Measurements from ENCODE around the gene STAC2. TPM values are rescaled to one million over a fixed set of nuclear protein-coding genes. Genes with fewer than 3 reads are reported as not detected.
"Not testable (repeated sequence)": the region's sequence is repeated elsewhere in the genome, so short reads cannot be mapped to it uniquely, and the experiment has no call there.

STAC2 gene
- total and polyA plus RNA-seq, 2 experiments from 2014 or later: not detected

DNA sequence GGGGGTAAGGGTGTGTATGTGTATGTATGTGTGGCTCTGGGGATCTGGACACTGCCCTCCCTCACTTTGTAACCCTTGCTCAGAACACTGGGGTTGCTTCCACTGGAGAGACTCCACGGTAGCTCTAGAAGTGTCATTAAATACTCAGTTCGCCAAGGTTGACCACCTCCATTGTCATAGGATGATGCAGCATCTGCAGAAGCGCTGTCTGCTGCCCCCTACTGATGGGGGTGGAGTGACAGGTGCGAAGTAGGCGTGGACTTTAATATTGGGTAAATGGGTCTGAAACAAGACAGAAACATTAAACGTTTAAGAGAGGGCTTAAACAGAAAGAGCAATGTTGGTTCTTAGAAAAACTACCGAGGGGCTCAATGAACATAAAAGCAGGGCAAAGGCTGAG, 35.5 kb upstream of the STAC2 start:
- Histone ChIP-seq H3K4me3 (no peak overlapping the region), H3K79me2 (ENCODE audit: insufficient read depth) (no peaks in the 10 kb centered on the region), H3K27me3 (replicated peaks; ENCODE audit: insufficient read depth) (no peaks in the 10 kb centered on the region), H3K9me3 (ENCODE audit: low read depth) (no peaks in the 10 kb centered on the region), H3K27ac (no peak overlapping the region), H4K20me1 (ENCODE audit: insufficient read depth) (no peaks in the 10 kb centered on the region), H3K36me3 (ENCODE audit: low read depth) (peaks cover 41% of the 10 kb centered on the region), H3K4me2 (ENCODE audit: unreplicated experiment) (no peak overlapping the region), H3K4me1 (ENCODE audit: insufficient read depth) (no peaks in the 10 kb centered on the region), H2AFZ (no peak overlapping the region), H3K9me2 (ENCODE audit: insufficient read depth) (no peaks in the 10 kb centered on the region), H3K9ac (no peak overlapping the region), H3F3A (ENCODE audit: insufficient read depth) (no peaks in the 10 kb centered on the region)
- 83 to 91% methylated on average over 7 of the region's 7 CpGs for WGBS, 2 experiments (ENCODE audit: low coverage in 1 of 2, low lambda C conversion rate in 2 of 2, missing lambda C conversion rate in 2 of 2)
- DNase-seq: no peak
- TF ChIP-seq EZH2 (IDR thresholded peaks at IDR 0.05; ENCODE audit: insufficient read depth, poor library complexity, severe bottlenecking) (no peak), EZH2phosphoT487 (IDR thresholded peaks at IDR 0.05; ENCODE audit: insufficient read depth, low read depth) (no peak)
- in situ Hi-C loops (cut with MboI): no loop called here

DNA sequence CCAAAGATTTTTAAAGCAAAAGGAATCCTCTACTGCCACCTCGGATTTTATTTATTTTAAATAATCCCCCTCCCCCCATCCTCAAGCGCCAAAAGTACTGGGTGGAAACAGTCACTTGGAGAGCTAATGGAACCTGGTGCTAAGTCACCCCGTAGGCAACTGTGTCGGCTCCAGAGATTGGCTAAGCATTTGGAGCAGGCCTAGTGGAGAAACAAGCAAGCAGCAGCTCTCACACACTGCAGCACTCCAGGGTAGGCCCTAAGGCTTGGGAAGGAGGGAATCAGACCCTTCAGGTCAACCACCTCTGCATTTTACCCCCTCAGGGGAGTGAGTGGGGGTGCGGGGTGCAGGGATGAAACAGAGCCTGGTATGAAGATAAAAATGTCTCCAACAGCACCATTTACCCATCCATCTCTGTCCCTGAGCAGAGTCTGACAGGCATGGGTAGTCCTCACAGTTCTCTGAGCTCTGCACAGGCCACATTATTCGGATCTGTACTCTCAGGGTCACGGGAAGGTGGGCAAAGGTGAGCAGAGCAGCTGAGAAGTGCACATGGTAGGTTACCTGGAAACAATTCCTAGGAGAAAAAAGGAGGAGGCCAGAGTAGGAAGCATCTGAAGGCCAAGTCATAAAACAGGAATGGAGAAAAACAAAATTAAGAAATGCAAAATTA, 27.2 kb upstream of the STAC2 start:
- H3K79me2 ChIP-seq (ENCODE audit: insufficient read depth): no peaks in the 10 kb centered on the region
- H3K4me2 ChIP-seq (ENCODE audit: unreplicated experiment): no peak overlapping the region
- no peak overlapping the region for H3K27ac ChIP-seq
- no peak overlapping the region for H2AFZ ChIP-seq
- H3K4me3 ChIP-seq: no peak overlapping the region
- no peaks in the 10 kb centered on the region for H4K20me1 ChIP-seq (ENCODE audit: insufficient read depth)
- in situ Hi-C loops (cut with MboI): no loop called here
- H3K9me2 ChIP-seq (ENCODE audit: insufficient read depth): no peaks in the 10 kb centered on the region
- DNase-seq: no peak
- H3F3A ChIP-seq (ENCODE audit: insufficient read depth): no peaks in the 10 kb centered on the region
- no peaks in the 10 kb centered on the region for H3K9me3 ChIP-seq (ENCODE audit: low read depth)
- no peaks in the 10 kb centered on the region for H3K27me3 ChIP-seq (replicated peaks; ENCODE audit: insufficient read depth)
- H3K36me3 ChIP-seq (ENCODE audit: low read depth): peaks cover 8% of the 10 kb centered on the region; the same call in 1 of the 2 replicates
- TF ChIP-seq EZH2phosphoT487 (IDR thresholded peaks at IDR 0.05; ENCODE audit: insufficient read depth, low read depth) (no peak), EZH2 (IDR thresholded peaks at IDR 0.05; ENCODE audit: insufficient read depth, poor library complexity, severe bottlenecking) (no peak)
- no peak overlapping the region for H3K9ac ChIP-seq
- WGBS, 2 experiments (ENCODE audit: low coverage in 1 of 2, low lambda C conversion rate in 2 of 2, missing lambda C conversion rate in 2 of 2): 74% methylated on average over 7 of the region's 7 CpGs
- no peaks in the 10 kb centered on the region for H3K4me1 ChIP-seq (ENCODE audit: insufficient read depth)

GRCh38 chr17:39251997-39252396, 26.3 kb upstream of the STAC2 start:
- Histone ChIP-seq H3K9me3 (ENCODE audit: low read depth) (no peaks in the 10 kb centered on the region), H3K27ac (no peak overlapping the region), H3K4me1 (ENCODE audit: insufficient read depth) (no peaks in the 10 kb centered on the region)

DNA sequence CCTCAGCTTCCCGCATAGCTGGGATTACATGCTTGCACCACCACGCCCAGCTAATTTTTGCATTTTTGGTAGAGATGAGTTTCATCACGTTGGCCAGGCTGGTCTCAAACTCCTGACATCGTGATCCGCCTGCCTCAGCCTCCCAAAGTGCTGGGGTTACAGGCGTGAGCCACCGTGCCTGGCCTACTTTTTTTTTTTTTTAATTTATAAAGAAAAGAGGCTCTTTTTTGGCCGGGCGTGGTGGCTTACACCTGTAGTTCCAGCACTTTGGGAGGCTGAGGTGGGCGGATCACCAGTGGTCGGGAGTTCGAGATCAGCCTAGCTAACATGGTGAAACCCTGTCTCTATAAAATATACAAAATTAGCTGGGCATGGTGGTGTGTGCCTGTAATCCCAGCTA, 24.3 kb upstream of the STAC2 start:
- H3K79me2 ChIP-seq (ENCODE audit: insufficient read depth); H3K27me3 ChIP-seq (replicated peaks; ENCODE audit: insufficient read depth): not testable (repeated sequence)

More at GRCh38 chr17:39251997-39252396, 26.3 kb upstream of the STAC2 start:
- H3K4me2 ChIP-seq (ENCODE audit: unreplicated experiment): no peak overlapping the region
- no peaks in the 10 kb centered on the region for H3K79me2 ChIP-seq (ENCODE audit: insufficient read depth)
- no peak for DNase-seq
- H3K36me3 ChIP-seq (ENCODE audit: low read depth): 0 out of 2 replicates have a peak, but pooled peaks cover 1% of the 10 kb centered on the region
- H3K4me3 ChIP-seq: no peak overlapping the region
- H2AFZ ChIP-seq: no peak overlapping the region
- H3K27me3 ChIP-seq (replicated peaks; ENCODE audit: insufficient read depth): no peaks in the 10 kb centered on the region
- no peak overlapping the region for H3K9ac ChIP-seq
- TF ChIP-seq EZH2 (IDR thresholded peaks at IDR 0.05; ENCODE audit: insufficient read depth, poor library complexity, severe bottlenecking) (no peak), EZH2phosphoT487 (IDR thresholded peaks at IDR 0.05; ENCODE audit: insufficient read depth, low read depth) (no peak)
- 58 to 70% methylated on average over 1 of the region's 1 CpG for WGBS, 2 experiments (ENCODE audit: low coverage in 1 of 2, low lambda C conversion rate in 2 of 2, missing lambda C conversion rate in 2 of 2)
- no peaks in the 10 kb centered on the region for H3K9me2 ChIP-seq (ENCODE audit: insufficient read depth)
- H4K20me1 ChIP-seq (ENCODE audit: insufficient read depth): no peaks in the 10 kb centered on the region
- in situ Hi-C loops (cut with MboI): no loop called here
- no peaks in the 10 kb centered on the region for H3F3A ChIP-seq (ENCODE audit: insufficient read depth)

DNA sequence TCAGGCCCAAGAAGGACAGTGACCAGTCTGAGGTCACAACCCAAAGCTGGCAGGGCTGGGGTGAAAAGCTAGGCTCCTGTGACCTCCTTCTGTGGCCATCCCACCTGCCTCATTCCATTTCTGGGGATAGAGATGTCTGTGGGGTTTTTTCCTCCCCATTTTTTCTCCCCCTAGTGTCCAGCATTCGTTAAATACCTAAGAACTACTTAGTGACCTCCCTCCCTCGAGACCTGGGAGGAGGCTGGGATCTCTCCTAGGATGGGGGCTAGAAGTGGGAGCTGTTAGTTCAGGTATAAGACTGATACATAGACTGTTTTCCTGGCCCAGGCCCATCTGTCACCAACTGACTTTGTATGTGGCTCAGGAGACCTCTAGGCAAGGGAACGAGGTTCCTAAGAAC, 20.5 kb upstream of the STAC2 start:
- in situ Hi-C loops (cut with MboI): no loop called here
- no peak overlapping the region for H3K4me3 ChIP-seq
- H3K36me3 ChIP-seq (ENCODE audit: low read depth): no peaks in the 10 kb centered on the region
- no peaks in the 10 kb centered on the region for H4K20me1 ChIP-seq (ENCODE audit: insufficient read depth)
- H2AFZ ChIP-seq: no peak overlapping the region
- no peaks in the 10 kb centered on the region for H3K9me2 ChIP-seq (ENCODE audit: insufficient read depth)
- no peak for DNase-seq
- H3K9me3 ChIP-seq (ENCODE audit: low read depth): no peaks in the 10 kb centered on the region
- H3K4me1 ChIP-seq (ENCODE audit: insufficient read depth): no peaks in the 10 kb centered on the region
- H3F3A ChIP-seq (ENCODE audit: insufficient read depth): peaks cover 6% of the 10 kb centered on the region; the same call in 1 of the 2 replicates
- no peak overlapping the region for H3K27ac ChIP-seq
- WGBS, 2 experiments (ENCODE audit: low coverage in 1 of 2, low lambda C conversion rate in 2 of 2, missing lambda C conversion rate in 2 of 2): 31 to 40% methylated on average over 3 of the region's 3 CpGs
- no peak overlapping the region for H3K4me2 ChIP-seq (ENCODE audit: unreplicated experiment)
- no peak overlapping the region for H3K9ac ChIP-seq
- no peaks in the 10 kb centered on the region for H3K27me3 ChIP-seq (replicated peaks; ENCODE audit: insufficient read depth)
- no peak for TF ChIP-seq EZH2phosphoT487 (IDR thresholded peaks at IDR 0.05; ENCODE audit: insufficient read depth, low read depth)
- TF ChIP-seq EZH2 (IDR thresholded peaks at IDR 0.05; ENCODE audit: insufficient read depth, poor library complexity, severe bottlenecking): no peak
- no peaks in the 10 kb centered on the region for H3K79me2 ChIP-seq (ENCODE audit: insufficient read depth)

More for the DNA sequence above, 24.3 kb upstream of the STAC2 start:
- H3K9me3 ChIP-seq (ENCODE audit: low read depth); H4K20me1 ChIP-seq (ENCODE audit: insufficient read depth); H3F3A ChIP-seq (ENCODE audit: insufficient read depth); H3K4me1 ChIP-seq (ENCODE audit: insufficient read depth); H3K9ac ChIP-seq; H2AFZ ChIP-seq; H3K4me3 ChIP-seq; DNase-seq; H3K27ac ChIP-seq; in situ Hi-C loops (cut with MboI); H3K9me2 ChIP-seq (ENCODE audit: insufficient read depth); H3K4me2 ChIP-seq (ENCODE audit: unreplicated experiment); H3K36me3 ChIP-seq (ENCODE audit: low read depth): not testable (repeated sequence)
- WGBS, 2 experiments (ENCODE audit: low coverage in 1 of 2, low lambda C conversion rate in 2 of 2, missing lambda C conversion rate in 2 of 2): 88 to 90% methylated on average over 12 of the region's 12 CpGs

Data from GM23248 (cell line).